UCSD-AML1 (cell line): ENCODE results near the gene FOSL1.

ENCODE experiments used
- DNase-seq: peaks from one replicate; lab custom pipeline; 2025; ENCODE audit not compliant: unreplicated experiment; lab: John Stamatoyannopoulos, UW

FOSL1 gene

GRCh38 chr11:65882120-65883057 is 17.8 kb downstream of the FOSL1 start:
- DNase-seq = no peak

DNA sequence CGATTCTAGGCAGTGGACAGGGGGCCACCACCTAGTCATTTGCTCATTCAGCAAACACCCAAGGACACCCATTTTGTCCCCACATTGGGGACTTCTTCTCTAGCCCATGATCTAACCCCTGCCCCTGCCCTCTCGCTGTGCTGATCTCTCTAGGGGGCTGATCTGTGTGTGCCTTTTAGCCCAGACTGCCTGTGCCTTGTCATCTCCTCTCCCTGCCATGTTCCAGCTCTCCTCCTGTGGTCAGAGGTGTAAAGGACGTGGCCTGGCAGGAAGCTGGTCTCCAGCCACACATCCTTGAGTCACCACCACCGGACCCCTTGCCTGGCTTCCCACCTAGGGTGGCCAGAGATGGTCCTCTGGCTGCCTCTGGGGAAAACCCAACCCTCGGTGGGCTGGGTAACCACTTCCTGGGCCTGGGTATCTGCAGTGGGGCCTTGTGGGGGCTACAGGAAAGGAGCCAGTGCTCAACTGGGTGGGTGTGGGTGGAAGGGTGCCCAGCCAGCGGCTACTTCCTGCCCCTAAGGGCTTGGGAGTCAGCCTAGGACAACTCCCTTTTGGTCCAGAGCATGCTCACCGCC is 19.3 kb downstream of the FOSL1 start:
- DNase-seq = peak; percentile 33

- DNase-seq = no peak
These were observed 20.2 kb downstream of the FOSL1 start for GRCh38 chr11:65880027-65880426.

- peak; percentile 62 for DNase-seq
These were observed 20.6 kb downstream of the FOSL1 start, which contains the start of gene CTSW for GRCh38 chr11:65879617-65880016. TSS of gene CTSW (plus strand) at chr11:65879837. CDS start at chr11:65879855, 18 bp downstream.

DNA sequence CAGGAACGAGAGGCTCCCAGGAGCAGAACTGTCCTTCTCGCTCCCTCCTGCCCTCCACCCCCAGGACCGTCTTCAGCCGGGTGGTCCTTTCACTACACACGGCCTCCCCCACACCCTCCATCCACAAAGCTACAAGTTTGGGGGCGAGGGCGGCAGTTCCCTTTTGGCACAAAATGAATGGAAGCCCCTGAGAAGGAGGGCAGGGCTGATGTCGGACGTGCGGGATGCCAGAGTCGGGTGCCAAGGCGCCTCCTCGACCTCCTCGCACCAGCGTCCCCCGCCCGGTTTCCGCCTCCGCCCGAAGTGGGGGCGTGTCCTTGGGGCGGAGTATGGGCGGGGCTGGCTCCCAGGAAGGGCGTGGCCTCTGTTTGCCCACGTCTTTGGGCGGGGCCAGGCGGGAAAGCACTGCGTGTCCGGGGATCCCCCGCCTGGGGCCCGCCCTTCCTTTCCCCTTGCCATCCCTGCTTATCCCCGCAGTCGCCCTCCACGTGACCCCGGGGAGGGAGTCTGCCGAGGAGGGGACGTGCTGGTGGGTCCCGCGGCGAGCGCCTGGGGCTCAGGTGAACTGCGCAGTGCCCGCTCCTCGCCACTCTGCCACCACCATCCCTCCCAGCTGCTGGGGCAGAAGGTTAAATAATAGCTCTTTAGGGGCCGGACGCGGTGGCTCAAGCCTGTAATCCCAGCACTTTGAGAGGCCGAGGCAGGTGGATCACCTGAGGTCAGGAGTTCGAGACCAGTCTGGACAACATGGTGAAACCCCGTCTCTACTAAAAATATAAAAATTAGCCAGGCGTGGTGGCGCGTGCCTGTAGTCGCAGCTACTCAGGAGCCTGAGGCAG is 26.7 kb downstream of the FOSL1 start:
- peak; percentile 95 for DNase-seq

DNA sequence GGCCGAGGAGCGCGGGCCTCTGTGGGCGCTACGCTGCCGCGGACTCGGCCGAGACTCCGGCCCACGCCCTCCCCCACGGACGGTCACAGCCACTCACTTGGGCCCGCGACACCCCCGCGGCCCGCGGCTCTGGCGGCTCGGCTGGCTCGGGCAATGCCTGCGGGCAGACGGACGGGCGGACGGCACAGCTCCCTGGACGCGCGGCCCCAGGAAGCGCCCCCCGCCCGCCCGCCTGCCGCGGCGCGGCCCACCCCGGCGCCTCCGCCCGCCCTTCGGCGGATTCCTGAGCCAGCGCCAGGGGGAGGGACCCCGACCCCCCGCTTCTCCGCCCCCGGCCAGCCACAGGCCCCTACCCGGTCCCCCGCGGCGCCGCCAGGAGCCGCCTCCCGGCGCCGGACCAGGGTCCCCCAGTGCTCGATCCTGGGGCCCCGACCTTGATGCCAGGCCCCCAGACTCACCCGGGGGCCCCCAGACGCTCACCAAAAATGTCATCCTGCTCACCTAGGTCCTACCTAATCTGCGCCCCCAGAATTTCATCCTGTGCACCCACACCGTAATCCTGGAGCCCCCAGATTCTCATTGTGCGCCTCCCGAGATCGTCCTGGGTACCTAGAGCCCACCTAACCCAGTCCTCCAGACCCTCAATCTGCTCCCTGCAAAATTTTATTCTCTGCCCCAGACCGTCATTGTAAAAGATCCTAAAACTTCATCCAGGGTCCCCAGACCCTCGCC is 27.4 kb downstream of the FOSL1 start, which contains the start of gene EFEMP2:
Gene EFEMP2 (minus strand): TSS at position 215 of the 732 bp plus-strand sequence. CDS start 446 bp downstream, outside the sequence.
- no peak for DNase-seq

- no peak for DNase-seq
These were observed 28.2 kb downstream of the FOSL1 start for GRCh38 chr11:65871811-65872548.

DNA sequence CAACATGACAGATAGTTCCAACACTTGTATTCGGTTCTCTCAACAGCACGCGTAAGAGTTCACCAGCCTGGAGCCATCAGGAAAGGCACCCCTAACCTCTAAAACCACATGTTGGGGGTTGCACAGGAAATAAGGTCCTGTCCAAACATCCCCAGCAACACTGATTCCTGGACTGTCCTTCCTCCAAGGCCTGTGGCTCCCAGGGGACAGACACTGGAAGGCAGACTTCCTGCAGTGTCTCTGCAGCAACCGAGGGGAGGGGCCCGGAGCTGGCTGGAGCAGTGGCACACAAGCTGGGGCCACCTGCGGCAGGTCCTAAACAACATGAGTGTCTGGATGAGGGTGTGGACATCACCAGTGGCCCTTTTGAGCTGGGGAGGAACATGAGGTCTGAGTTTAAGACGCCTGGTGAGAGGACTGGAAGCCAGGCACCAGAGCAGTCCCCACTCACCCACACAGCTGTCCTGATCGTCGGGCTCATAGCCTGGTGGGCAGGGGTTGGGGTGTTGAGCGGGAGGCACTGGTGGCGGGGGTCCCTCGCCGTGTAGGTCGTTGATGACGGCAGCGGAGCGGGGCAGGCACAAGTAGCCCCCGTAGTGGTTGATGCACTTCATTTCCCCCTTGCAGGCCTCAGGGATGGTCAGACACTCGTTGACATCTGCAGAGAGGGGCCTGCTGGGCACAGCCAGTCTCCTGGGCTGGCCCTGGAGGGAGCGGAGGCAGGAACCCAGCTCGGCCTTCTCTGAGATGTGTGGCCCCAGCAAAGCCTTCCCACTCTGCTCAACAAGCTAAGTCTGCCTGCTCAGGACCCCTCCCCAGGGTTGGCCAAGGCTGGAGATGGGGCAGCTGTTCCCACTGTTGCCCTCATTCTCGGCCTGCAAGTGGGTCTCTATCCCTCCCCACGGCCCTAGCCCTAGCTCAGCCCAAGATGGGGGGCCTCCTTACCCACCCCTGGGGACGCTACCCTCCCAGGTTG is 29.2 kb downstream of the FOSL1 start:
- DNase-seq = peak; percentile 72

- DNase-seq = no peak
These were observed 29.9 kb downstream of the FOSL1 start for GRCh38 chr11:65870307-65870658.

DNA sequence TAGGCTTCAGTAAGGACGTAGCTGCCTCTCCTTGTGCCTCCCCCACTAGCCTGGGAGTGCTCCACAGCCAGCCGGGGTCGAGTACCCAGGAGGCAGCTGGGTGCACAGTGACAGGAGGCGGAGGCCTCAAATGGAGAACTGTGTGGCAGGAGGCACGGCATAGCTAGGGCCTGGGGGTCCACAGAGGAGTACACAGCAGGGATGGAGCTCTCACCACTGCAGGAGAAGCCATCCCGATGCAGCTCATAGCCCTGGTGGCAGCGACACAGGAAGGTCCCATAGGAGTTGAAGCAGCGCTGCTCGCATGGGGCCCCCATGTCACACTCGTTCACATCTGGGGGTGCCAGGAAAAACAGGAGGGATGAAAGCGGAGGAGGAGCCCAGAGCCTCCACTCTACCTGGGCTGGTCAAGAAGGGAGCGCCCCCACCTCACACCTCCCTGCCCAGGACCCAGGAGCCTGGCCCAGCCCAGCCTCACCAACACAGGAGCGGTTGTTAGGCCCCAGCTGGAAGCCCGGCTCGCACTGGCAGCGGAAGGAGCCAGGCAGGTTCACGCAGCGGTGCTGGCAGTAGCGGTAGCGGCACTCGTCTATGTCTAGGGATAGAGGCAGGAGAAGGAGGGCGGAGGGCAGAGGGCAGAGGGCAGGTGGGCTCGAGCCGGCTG is 30.4 kb downstream of the FOSL1 start:
- no peak for DNase-seq

GRCh38 chr11:65868907-65869306 is 31.3 kb downstream of the FOSL1 start:
- DNase-seq = no peak

DNA sequence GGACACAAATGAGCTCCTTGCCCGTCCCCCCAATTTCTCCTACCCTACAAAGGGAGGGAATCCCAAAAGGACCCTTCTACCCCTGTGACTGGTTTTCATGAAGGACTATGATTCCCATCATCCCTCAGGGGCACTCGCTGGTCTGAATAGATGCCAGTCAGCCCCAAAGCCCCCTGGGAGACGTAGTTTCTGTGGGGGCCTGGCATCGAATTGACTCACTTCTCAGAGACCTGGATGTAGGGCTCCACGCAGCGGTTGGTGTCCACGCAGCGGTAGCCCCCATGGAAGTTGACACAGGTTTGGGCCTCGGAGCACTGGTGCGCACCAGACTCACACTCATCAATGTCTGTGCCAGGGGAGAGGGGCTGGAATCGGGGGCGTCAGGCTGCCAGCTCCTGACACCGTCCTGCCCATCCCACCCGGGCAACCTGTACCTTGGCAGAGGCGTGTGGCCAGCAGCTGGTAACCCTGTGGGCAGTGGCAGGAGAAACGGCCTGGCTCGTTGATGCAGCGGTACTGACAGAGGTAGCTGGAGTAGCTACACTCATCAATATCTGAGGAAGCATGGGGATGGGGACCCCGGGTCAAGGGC is 32.0 kb downstream of the FOSL1 start:
- DNase-seq = no peak

DNA sequence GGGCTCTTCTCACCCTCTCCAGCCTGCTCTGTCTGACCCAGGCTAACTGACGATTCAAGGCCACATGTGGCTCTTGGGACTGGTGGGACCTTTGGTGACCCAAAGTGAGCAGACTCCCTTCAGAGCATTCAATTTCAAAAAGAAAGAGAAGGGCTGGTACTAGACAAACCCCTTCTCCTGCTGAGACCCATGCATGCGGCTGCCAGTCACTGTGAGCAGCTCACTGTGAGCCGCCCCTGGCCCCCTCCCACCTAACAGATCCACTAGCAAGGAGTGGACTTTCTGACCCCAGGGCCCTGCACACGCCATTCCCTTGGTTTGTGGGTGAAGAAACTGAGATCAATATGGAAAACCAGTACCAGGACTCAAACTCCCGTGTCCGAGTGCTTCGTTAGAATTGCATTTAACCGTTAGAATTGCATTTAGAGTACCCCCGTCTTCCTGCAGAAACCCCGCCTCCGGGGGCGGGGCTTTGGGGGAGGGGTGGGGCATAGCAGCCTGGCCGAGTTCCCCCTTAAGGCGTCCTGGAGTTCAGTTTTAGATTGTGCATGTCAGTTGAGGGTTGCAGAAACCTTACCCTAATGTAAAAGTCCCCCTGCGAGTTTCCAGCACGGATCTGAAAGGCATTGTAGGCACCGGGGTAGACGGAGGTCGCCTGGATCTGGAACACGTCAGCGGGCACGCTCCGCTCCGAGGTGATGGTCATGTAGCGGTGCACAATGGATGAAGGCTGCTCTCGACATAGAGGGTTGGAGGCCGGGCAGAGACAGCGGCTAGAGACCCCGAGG is 32.7 kb downstream of the FOSL1 start:
- DNase-seq = no peak

- no peak for DNase-seq
These were observed 33.5 kb downstream of the FOSL1 start for GRCh38 chr11:65866509-65867283.

- DNase-seq = no peak
These were observed 34.5 kb downstream of the FOSL1 start for GRCh38 chr11:65865550-65866172.
